Neural cell (in vitro differentiated cells): ENCODE results near the gene RNU7-1. TPM values are rescaled to one million over a fixed set of nuclear protein-coding genes. Genes with fewer than 3 reads are reported as not detected.

Experiments
- H2AFZ ChIP-seq: fragments of 200-600, 300-800 bp; sonication (generic), shearing (Covaris generic); 2 replicates; pipeline ENCODE4 v1.6.0; 2014; ENCODE audit warnings: low read depth, mild to moderate bottlenecking, antibody characterized with exemption, low read length, moderate library complexity
- H3F3A ChIP-seq: fragments of 200-600 bp; shearing (Covaris generic); 2 replicates; pipeline ENCODE4 v1.6.1; 2016; ENCODE audit warnings: mild to moderate bottlenecking, moderate library complexity, mixed read lengths, antibody characterized with exemption, low read length; ENCODE audit not compliant: insufficient read depth, poor library complexity, severe bottlenecking
- H3K27ac ChIP-seq: fragments of 200-600, 300-800 bp; sonication (generic), shearing (Covaris generic); 2 replicates; pipeline ENCODE4 v1.5.1; 2014; ENCODE audit warnings: mild to moderate bottlenecking, low read length, moderate library complexity
- H3K27me3 ChIP-seq: fragments of 300-800, 200-600 bp; sonication (generic), shearing (Covaris generic); 2 replicates; pipeline ENCODE4 v1.6.0; 2014; ENCODE audit warnings: mild to moderate bottlenecking, low read depth, low read length, moderate library complexity; ENCODE audit not compliant: insufficient read depth
- H3K36me3 ChIP-seq: fragments of 300-800, 200-600 bp; sonication (generic), shearing (Covaris generic); 2 replicates; pipeline ENCODE4 v1.5.1; 2014; ENCODE audit warnings: mild to moderate bottlenecking, antibody characterized with exemption, low read length, moderate library complexity; ENCODE audit not compliant: insufficient read depth
- H3K4me2 ChIP-seq: fragments of 300-800, 200-600 bp; sonication (generic), shearing (Covaris generic); 2 replicates; pipeline ENCODE4 v1.6.0; 2014; ENCODE audit warnings: mild to moderate bottlenecking, low read length
- H3K4me3 ChIP-seq: fragments of 300-800, 200-600 bp; sonication (generic), shearing (Covaris generic); 2 replicates; pipeline ENCODE4 v1.5.1; 2014; ENCODE audit warnings: mild to moderate bottlenecking, low read length, moderate library complexity
- H3K79me2 ChIP-seq: fragments of 200-600 bp; shearing (Covaris generic); replicated peaks from 2 replicates; pipeline ENCODE4 v1.6.0; 2014; ENCODE audit warnings: mild to moderate bottlenecking, low read length, moderate library complexity; ENCODE audit not compliant: insufficient read depth
- H3K9ac ChIP-seq: fragments of 300-800, 200-600 bp; sonication (generic), shearing (Covaris generic); 2 replicates; pipeline ENCODE4 v1.6.1; 2016; ENCODE audit warnings: mild to moderate bottlenecking, low read length, mixed read lengths
- H3K9me2 ChIP-seq: fragments of 200-600 bp; shearing (Covaris generic); 2 replicates; pipeline ENCODE4 v1.6.1; 2016; ENCODE audit warnings: mild to moderate bottlenecking, low read length, mixed read lengths; ENCODE audit not compliant: insufficient read depth
- H3K9me3 ChIP-seq: fragments of 200-600, 300-800 bp; sonication (generic), shearing (Covaris generic); 2 replicates; pipeline ENCODE4 v1.6.1; 2016; ENCODE audit warnings: mild to moderate bottlenecking, mixed run types, low read length, moderate library complexity, mixed read lengths
- H4K20me1 ChIP-seq: fragments of 200-600 bp; shearing (Covaris generic); 2 replicates; pipeline ENCODE4 v1.6.1; 2016; ENCODE audit warnings: mild to moderate bottlenecking, mixed run types; ENCODE audit not compliant: insufficient read depth
- CTCF ChIP-seq: fragments of 450-650 bp; IDR thresholded peaks from 2 replicates; pipeline ENCODE4 v1.5.1; 2014; ENCODE audit warnings: antibody characterized with exemption, mild to moderate bottlenecking, moderate library complexity; ENCODE audit not compliant: poor library complexity, severe bottlenecking
- EP300 ChIP-seq: fragments of 450-650 bp; conservative IDR thresholded peaks from 2 replicates; pipeline ENCODE4 v1.6.1; 2014; ENCODE audit warnings: antibody characterized with exemption, mild to moderate bottlenecking, moderate library complexity; ENCODE audit not compliant: poor library complexity, severe bottlenecking
- EZH2 ChIP-seq: fragments of 200-600, 300-800 bp; shearing (Covaris generic), sonication (generic); IDR thresholded peaks from 2 replicates; pipeline ENCODE4 v1.6.1; 2014; ENCODE audit warnings: antibody characterized with exemption, low read length, borderline replicate concordance, mild to moderate bottlenecking; ENCODE audit not compliant: insufficient read depth, poor library complexity, severe bottlenecking
- MXI1 ChIP-seq: fragments of 450-650 bp; conservative IDR thresholded peaks from 2 replicates; pipeline ENCODE4 v1.6.1; 2014; ENCODE audit warnings: antibody characterized with exemption, mild to moderate bottlenecking; ENCODE audit not compliant: poor library complexity, severe bottlenecking
- POLR2AphosphoS5 ChIP-seq: IDR thresholded peaks from 2 replicates; pipeline ENCODE4 v1.6.1; 2012
- RAD21 ChIP-seq: fragments of 450-650 bp; conservative IDR thresholded peaks from 2 replicates; pipeline ENCODE4 v1.6.1; 2014; ENCODE audit warnings: antibody characterized with exemption, mild to moderate bottlenecking, moderate library complexity
- REST ChIP-seq: IDR thresholded peaks from 2 replicates; pipeline ENCODE4 v1.6.1; 2012; ENCODE audit warnings: borderline replicate concordance
- SMC3 ChIP-seq: fragments of 450-650 bp; conservative IDR thresholded peaks from 2 replicates; pipeline ENCODE4 v1.6.1; 2014; ENCODE audit warnings: antibody characterized with exemption, mild to moderate bottlenecking, moderate library complexity; ENCODE audit not compliant: poor library complexity
- TAF1 ChIP-seq: IDR thresholded peaks from 2 replicates; pipeline ENCODE4 v1.6.1; 2012; ENCODE audit warnings: low read depth
- polyA plus RNA-seq: library from polyadenylated mRNA; depleted of rRNA; stranded (reverse); fragments of >200 nt; gene quantifications from 2 replicates; pipeline ENCODE4 v1.2.3, GENCODE V29; 2014

The RNU7-1 gene
- polyA plus RNA-seq, 1 donor from 2014 or later = not detected

- H3K4me2 ChIP-seq = peak overlapping the region; percentile 97
- peaks cover 5% of the 10 kb centered on the region for H3F3A ChIP-seq
- H4K20me1 ChIP-seq = peaks cover 10% of the 10 kb centered on the region
- TF ChIP-seq MXI1 (no peak), RAD21 (no peak), REST (no peak), POLR2AphosphoS5 (no peak), EZH2 (no peak), TAF1 (no peak), CTCF (no peak), EP300 (no peak), SMC3 (no peak)
- no peaks in the 10 kb centered on the region for H3K9me3 ChIP-seq
- H3K79me2 ChIP-seq = peaks cover 53% of the 10 kb centered on the region
- no peaks in the 10 kb centered on the region for H3K27me3 ChIP-seq
- H3K9me2 ChIP-seq = no peaks in the 10 kb centered on the region
- no peak overlapping the region for H2AFZ ChIP-seq
- peaks cover 8% of the 10 kb centered on the region for H3K36me3 ChIP-seq
- H3K4me3 ChIP-seq = peak overlapping the region; percentile 77
- peak overlapping the region; percentile 98 for H3K9ac ChIP-seq
- H3K27ac ChIP-seq = peak overlapping the region; percentile 86
These were observed 13.9 kb upstream of the RNU7-1 start for GRCh38 chr12:6929466-6930452.

- no peaks in the 10 kb centered on the region for H3K9me3 ChIP-seq
- TF ChIP-seq REST (no peak), RAD21 (no peak), CTCF (no peak), MXI1 (no peak), EZH2 (no peak), POLR2AphosphoS5 (no peak), EP300 (no peak), SMC3 (no peak), TAF1 (no peak)
- no peak overlapping the region for H3K4me3 ChIP-seq
- H3K27ac ChIP-seq = no peak overlapping the region
- H3K27me3 ChIP-seq = no peaks in the 10 kb centered on the region
- no peak overlapping the region for H2AFZ ChIP-seq
- H3K9ac ChIP-seq = no peak overlapping the region
- no peaks in the 10 kb centered on the region for H3F3A ChIP-seq
- H3K79me2 ChIP-seq = peaks cover 53% of the 10 kb centered on the region
- H4K20me1 ChIP-seq = peaks cover 10% of the 10 kb centered on the region
- peaks cover 8% of the 10 kb centered on the region for H3K36me3 ChIP-seq
- no peak overlapping the region for H3K4me2 ChIP-seq
- no peaks in the 10 kb centered on the region for H3K9me2 ChIP-seq
These were observed 10.8 kb upstream of the RNU7-1 start for GRCh38 chr12:6932766-6933165.
